ENCODE data around the gene MARK4. TPM values are rescaled to one million over a fixed set of nuclear protein-coding genes. Genes with fewer than 3 reads are reported as not detected.

Gene MARK4
- total RNA-seq, 1 donor from 2014 or later, result 29.0 TPM

DNA sequence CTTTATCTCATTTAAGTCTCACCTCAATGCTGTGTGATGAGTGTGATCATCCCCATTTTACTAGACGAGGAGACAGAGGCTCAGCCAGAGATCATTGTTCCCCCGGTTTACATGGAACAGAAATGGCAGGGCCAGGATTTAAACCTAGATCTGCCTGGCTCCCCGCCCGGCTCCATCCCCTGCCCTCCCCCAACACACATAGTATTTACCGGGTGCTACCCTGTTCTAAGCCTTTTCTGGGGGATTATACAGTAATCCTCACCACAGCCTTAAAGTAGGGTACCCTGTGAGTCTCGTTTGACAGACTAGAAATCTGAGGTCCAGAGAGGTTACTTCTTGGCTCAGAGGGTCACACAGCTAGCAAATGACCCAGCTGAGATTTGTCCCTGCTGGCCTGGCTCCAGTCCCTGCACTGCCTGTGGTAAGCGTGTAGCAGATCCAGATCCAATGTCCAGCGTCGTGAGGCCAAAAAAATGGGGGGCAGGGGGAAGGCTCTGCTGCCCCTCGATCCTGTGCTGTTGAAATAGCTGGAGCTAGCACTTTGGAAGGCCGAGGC lies 85.7 kb downstream of the MARK4 start:
- H3K27ac Mint-ChIP-seq, result no peak overlapping the region
- H3K36me3 Mint-ChIP-seq (ENCODE audit: low read depth), result no peaks in the 10 kb centered on the region
- intact Hi-C loops (cut with micrococcal nuclease), result no loop called here

GRCh38 chr19:45339629-45340028 lies 88.6 kb downstream of the MARK4 start:
- Mint-ChIP-seq H3K4me3 (no peak overlapping the region), H3K9me3 (no peaks in the 10 kb centered on the region), H3K4me1 (peaks cover 6% of the 10 kb centered on the region), H3K27me3 (peaks cover 9% of the 10 kb centered on the region), H3K36me3 (ENCODE audit: low read depth) (no peaks in the 10 kb centered on the region), H3K27ac (no peak overlapping the region)
- intact Hi-C loops (cut with micrococcal nuclease), result loop anchor here (2.0 kb wide), 1 partner anchor 89 kb away; the partner anchor contains the start of gene MARK4
- DNase-seq, result no peak

More for the DNA sequence above, 85.7 kb downstream of the MARK4 start:
- no peak for DNase-seq
- H3K4me1 Mint-ChIP-seq, result peaks cover 6% of the 10 kb centered on the region
- peaks cover 9% of the 10 kb centered on the region for H3K27me3 Mint-ChIP-seq
- no peak overlapping the region for H3K4me3 Mint-ChIP-seq
- H3K9me3 Mint-ChIP-seq, result no peaks in the 10 kb centered on the region

DNA sequence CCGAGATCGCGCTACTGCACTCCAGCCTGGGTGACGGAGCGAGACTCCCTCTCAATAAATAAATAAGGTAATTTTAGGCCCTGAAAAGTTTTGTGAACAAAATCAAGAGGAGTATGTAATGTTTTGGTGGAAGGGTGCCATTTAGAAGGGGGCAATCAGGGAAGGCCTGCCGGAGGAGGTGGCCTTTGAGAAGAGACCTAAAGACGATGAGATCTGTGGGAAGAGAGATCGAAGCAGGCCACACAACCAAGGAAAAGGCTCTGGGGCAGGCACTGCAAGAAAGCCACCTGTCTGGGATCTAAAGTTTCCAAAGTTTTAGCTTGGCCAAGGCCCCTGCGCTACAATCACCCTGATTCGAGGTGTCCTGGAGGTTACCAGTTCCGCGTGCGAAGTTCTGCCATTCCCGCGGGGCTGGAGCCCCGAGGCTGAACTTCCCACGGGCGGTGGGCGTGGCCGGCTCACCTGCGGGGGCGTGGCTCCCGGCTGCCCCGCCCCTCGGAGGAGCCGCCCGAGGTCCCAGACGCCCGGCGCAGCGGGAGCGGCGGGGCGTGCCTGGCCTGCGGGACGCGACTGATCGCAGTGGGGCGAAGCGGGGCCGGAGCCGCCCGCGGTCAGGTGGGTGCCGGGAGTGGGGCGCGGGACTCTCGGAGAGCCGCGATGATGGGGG lies 89.3 kb downstream of the MARK4 start, which contains the start of gene KLC3:
TSS of gene KLC3 (plus strand) at position 519 of the 667 bp plus-strand sequence. CDS start 4,792 bp downstream, outside the sequence.
- Mint-ChIP-seq H3K9me3 (no peaks in the 10 kb centered on the region), H3K4me1 (peaks cover 6% of the 10 kb centered on the region), H3K27me3 (peaks cover 9% of the 10 kb centered on the region), H3K4me3 (peak within 1 kb of the TSS; percentile 64), H3K27ac (no peak within 1 kb of the TSS), H3K36me3 (ENCODE audit: low read depth) (no peaks in the 10 kb centered on the region)
- DNase-seq, result peak; percentile 83
- intact Hi-C loops (cut with micrococcal nuclease), result no loop called here

GRCh38 chr19:45340899-45341453 lies 89.9 kb downstream of the MARK4 start:
- Mint-ChIP-seq H3K27me3 (peaks cover 11% of the 10 kb centered on the region), H3K4me1 (peaks cover 6% of the 10 kb centered on the region), H3K9me3 (no peaks in the 10 kb centered on the region), H3K4me3 (no peak overlapping the region), H3K27ac (no peak overlapping the region), H3K36me3 (ENCODE audit: low read depth) (no peaks in the 10 kb centered on the region)
- intact Hi-C loops (cut with micrococcal nuclease), result no loop called here
- peak; percentile 61 for DNase-seq

- intact Hi-C loops (cut with micrococcal nuclease), result no loop called here
- Mint-ChIP-seq H3K27ac (no peak overlapping the region), H3K36me3 (ENCODE audit: low read depth) (no peaks in the 10 kb centered on the region), H3K4me3 (no peak overlapping the region), H3K9me3 (no peaks in the 10 kb centered on the region), H3K4me1 (peaks cover 6% of the 10 kb centered on the region), H3K27me3 (peaks cover 8% of the 10 kb centered on the region)
- no peak for DNase-seq
Measured at GRCh38 chr19:45342911-45343310, 91.8 kb downstream of the MARK4 start.

DNA sequence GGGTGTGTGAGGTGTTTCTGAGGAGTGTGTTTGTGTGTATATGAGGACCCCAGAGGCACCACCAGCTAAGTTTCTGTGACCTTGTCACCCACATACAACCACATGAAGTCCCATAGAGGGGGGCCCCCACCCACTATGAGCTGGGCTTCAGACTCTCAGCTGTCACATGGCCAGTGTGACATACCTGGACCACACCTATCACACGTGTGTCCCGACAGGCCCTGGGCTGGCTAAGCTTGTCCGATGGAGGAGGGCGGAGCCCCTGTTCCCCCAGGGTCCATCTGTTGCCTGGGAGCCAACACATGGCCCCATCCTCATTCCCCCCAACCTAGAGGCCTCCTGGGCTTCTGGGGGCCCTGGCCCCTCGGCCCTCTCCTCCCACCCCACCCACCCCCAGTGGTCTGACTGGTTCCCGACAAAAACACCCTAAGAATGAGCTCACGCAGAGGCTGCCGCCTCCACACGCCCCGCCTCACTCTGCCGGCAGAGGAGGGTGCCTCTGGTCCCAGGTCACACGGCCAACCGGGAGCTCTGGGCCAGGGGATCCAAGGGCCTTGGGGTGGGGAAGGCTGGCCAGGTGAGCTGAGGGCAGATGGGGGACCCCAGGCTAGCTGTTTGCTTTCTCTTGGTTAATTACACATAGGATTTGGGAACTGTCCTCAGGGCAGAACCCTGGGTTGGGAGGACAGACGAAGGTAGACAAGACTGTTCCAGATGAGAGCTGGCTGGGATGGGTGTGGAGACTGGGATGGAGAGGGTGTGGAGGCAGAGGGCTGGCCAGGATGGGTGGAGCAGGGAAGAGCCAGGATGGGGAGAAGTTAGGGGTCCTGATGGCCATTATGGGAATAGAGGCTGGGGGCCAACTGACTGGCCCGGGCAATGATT lies 93.8 kb downstream of the MARK4 start:
- H3K36me3 Mint-ChIP-seq (ENCODE audit: low read depth), result no peaks in the 10 kb centered on the region
- H3K27ac Mint-ChIP-seq, result no peak overlapping the region
- no peaks in the 10 kb centered on the region for H3K9me3 Mint-ChIP-seq
- no peak overlapping the region for H3K4me3 Mint-ChIP-seq
- peaks cover 2% of the 10 kb centered on the region for H3K4me1 Mint-ChIP-seq
- peaks cover 8% of the 10 kb centered on the region for H3K27me3 Mint-ChIP-seq
- DNase-seq, result no peak
- intact Hi-C loops (cut with micrococcal nuclease), result no loop called here

- no peak overlapping the region for H3K4me3 Mint-ChIP-seq
- peaks cover 3% of the 10 kb centered on the region for H3K27me3 Mint-ChIP-seq
- DNase-seq, result no peak
- intact Hi-C loops (cut with micrococcal nuclease), result no loop called here
- no peaks in the 10 kb centered on the region for H3K4me1 Mint-ChIP-seq
- no peaks in the 10 kb centered on the region for H3K9me3 Mint-ChIP-seq
- peaks cover 1% of the 10 kb centered on the region for H3K36me3 Mint-ChIP-seq (ENCODE audit: low read depth)
- no peak overlapping the region for H3K27ac Mint-ChIP-seq
Measured at GRCh38 chr19:45345506-45345860, 94.4 kb downstream of the MARK4 start.

DNA sequence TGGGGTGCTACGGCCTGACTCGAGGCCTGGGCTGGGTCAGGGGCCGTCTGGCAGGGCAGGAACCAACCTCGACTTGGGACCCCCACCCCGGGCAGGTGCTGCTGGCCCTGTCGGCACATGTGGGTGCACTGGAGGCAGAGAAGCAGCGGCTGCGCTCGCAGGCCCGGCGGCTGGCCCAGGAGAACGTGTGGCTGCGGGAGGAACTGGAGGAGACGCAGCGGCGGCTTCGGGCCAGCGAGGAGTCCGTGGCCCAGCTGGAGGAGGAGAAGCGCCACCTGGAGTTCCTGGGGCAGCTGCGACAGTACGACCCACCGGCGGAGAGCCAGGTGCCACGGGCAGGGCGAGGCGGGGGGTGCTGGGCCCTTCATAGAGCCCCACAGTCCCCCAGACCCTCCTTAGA lies 95.4 kb downstream of the MARK4 start:
- Mint-ChIP-seq H3K4me3 (no peak overlapping the region), H3K9me3 (no peaks in the 10 kb centered on the region), H3K27ac (no peak overlapping the region), H3K36me3 (ENCODE audit: low read depth) (peaks cover 4% of the 10 kb centered on the region), H3K4me1 (no peaks in the 10 kb centered on the region), H3K27me3 (peaks cover 3% of the 10 kb centered on the region)
- no peak for DNase-seq
- intact Hi-C loops (cut with micrococcal nuclease), result no loop called here

- Mint-ChIP-seq H3K27ac (no peak overlapping the region), H3K27me3 (peaks cover 3% of the 10 kb centered on the region), H3K36me3 (ENCODE audit: low read depth) (peaks cover 6% of the 10 kb centered on the region), H3K9me3 (no peaks in the 10 kb centered on the region), H3K4me3 (no peak overlapping the region), H3K4me1 (no peaks in the 10 kb centered on the region)
- no peak for DNase-seq
- intact Hi-C loops (cut with micrococcal nuclease), result no loop called here
Measured at GRCh38 chr19:45347570-45348366, 96.7 kb downstream of the MARK4 start.

DNA sequence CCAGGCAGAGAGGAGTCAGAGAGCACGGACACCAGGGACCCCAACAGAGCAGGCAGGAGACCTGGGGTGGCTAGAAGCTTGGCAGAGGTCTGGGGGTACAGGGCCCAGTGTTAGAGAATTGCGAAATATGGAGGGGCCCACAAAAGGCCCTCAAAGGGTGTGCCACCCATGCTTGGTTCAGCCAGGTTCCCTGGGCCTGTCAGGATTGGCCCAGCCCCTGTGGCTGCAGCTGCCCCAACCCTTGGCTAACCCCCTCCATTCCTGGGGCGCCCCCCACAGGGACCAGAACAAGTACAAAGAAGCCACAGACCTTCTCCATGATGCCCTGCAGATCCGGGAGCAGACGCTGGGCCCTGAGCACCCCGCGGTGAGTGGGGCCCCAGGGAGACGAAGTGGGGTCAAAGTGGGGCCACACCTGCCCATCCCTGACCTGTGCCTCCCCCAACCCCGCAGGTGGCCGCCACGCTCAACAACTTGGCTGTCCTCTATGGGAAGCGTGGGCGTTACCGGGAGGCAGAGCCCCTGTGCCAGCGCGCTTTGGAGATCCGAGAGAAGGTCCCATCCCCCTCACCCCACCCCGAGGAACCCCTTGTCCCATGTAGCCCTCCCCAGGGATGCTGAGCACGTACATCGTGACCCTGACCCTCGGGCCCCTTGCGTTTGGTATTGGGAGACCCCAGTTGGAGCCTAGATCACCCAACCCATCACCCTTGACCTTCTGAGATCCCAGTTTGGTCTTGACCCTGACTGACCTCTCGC lies 97.5 kb downstream of the MARK4 start:
- no peak for DNase-seq
- Mint-ChIP-seq H3K36me3 (ENCODE audit: low read depth) (peaks cover 9% of the 10 kb centered on the region), H3K4me3 (no peak overlapping the region), H3K27ac (no peak overlapping the region), H3K4me1 (no peaks in the 10 kb centered on the region), H3K9me3 (no peaks in the 10 kb centered on the region), H3K27me3 (peaks cover 3% of the 10 kb centered on the region)
- intact Hi-C loops (cut with micrococcal nuclease), result no loop called here

DNA sequence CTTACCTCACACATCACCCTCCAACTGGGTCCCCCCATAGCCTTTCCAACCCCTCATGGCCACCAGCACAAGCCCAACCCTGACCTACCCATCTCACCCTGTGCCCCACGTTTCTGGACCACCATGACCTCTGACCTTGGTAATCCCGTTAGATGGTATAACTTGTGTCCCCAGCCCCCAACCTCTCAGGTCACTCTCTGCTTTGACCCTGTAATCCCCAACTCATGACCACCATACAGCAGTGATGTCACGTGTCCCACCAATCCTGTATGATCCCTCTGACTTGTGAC lies 98.0 kb downstream of the MARK4 start:
- H3K9me3 Mint-ChIP-seq, result no peaks in the 10 kb centered on the region

GRCh38 chr19:45349430-45349941 lies 98.4 kb downstream of the MARK4 start:
- H3K36me3 Mint-ChIP-seq (ENCODE audit: low read depth), result peaks cover 14% of the 10 kb centered on the region
- intact Hi-C loops (cut with micrococcal nuclease), result no loop called here
- DNase-seq, result no peak
- H3K9me3 Mint-ChIP-seq, result no peaks in the 10 kb centered on the region
- no peaks in the 10 kb centered on the region for H3K4me1 Mint-ChIP-seq
- peaks cover 3% of the 10 kb centered on the region for H3K27me3 Mint-ChIP-seq
- H3K27ac Mint-ChIP-seq, result no peak overlapping the region
- no peak overlapping the region for H3K4me3 Mint-ChIP-seq

More for the DNA sequence above, 98.0 kb downstream of the MARK4 start:
- DNase-seq, result no peak
- peaks cover 3% of the 10 kb centered on the region for H3K27me3 Mint-ChIP-seq
- H3K4me3 Mint-ChIP-seq, result no peak overlapping the region
- H3K4me1 Mint-ChIP-seq, result no peaks in the 10 kb centered on the region
- no peak overlapping the region for H3K27ac Mint-ChIP-seq
- peaks cover 10% of the 10 kb centered on the region for H3K36me3 Mint-ChIP-seq (ENCODE audit: low read depth)
- intact Hi-C loops (cut with micrococcal nuclease), result no loop called here

Measured in activated CD4-positive, alpha-beta T cell treated with anti-CD3 and anti-CD28 coated beads, Interleukin-2, amount 10 ng/mL, durations not matched to agents 24 days and 14 days (primary cell).